GM19372 (cell line): Measurements from ENCODE around the gene FOXP1.
A peak's percentile ranks its signal among the peaks of the same experiment; 100 is the strongest.

Source experiments
- ATAC-seq: cut with Tn5 transposase; IDR thresholded peaks from one replicate; pipeline ENCODE4 v1.9.1; 2021; ENCODE audit warnings: mild to moderate bottlenecking, low read depth, moderate library complexity; ENCODE audit not compliant: unreplicated experiment

The FOXP1 gene

GRCh38 chr3:71409352-71409751, 174.2 kb downstream of the FOXP1 start:
- ATAC-seq, result no peak

GRCh38 chr3:71408903-71409302, 174.6 kb downstream of the FOXP1 start:
- ATAC-seq, result no peak

GRCh38 chr3:71407823-71408222, 175.7 kb downstream of the FOXP1 start:
- ATAC-seq, result no peak

GRCh38 chr3:71406972-71407810, 176.3 kb downstream of the FOXP1 start:
- no peak for ATAC-seq

GRCh38 chr3:71402911-71403310, 180.6 kb downstream of the FOXP1 start:
- ATAC-seq, result no peak

GRCh38 chr3:71402280-71402679, 181.2 kb downstream of the FOXP1 start:
- no peak for ATAC-seq

- ATAC-seq, result no peak
These were observed 181.8 kb downstream of the FOXP1 start for GRCh38 chr3:71401695-71402231.

GRCh38 chr3:71400986-71401451, 182.5 kb downstream of the FOXP1 start:
- ATAC-seq, result no peak

GRCh38 chr3:71399478-71399877, 184.1 kb downstream of the FOXP1 start:
- ATAC-seq, result no peak

GRCh38 chr3:71398157-71398836, 185.2 kb downstream of the FOXP1 start:
- no peak for ATAC-seq

- no peak for ATAC-seq
These were observed 185.8 kb downstream of the FOXP1 start for GRCh38 chr3:71397726-71398125.

- ATAC-seq, result no peak
These were observed 186.5 kb downstream of the FOXP1 start for GRCh38 chr3:71397046-71397445.

GRCh38 chr3:71395927-71396695, 187.4 kb downstream of the FOXP1 start:
- no peak for ATAC-seq

GRCh38 chr3:71395470-71395869, 188.1 kb downstream of the FOXP1 start:
- no peak for ATAC-seq

GRCh38 chr3:71393745-71394144, 189.8 kb downstream of the FOXP1 start:
- no peak for ATAC-seq

- ATAC-seq, result no peak
These were observed 190.4 kb downstream of the FOXP1 start for GRCh38 chr3:71393093-71393492.

- ATAC-seq, result peak; percentile 68
These were observed 191.3 kb downstream of the FOXP1 start for GRCh38 chr3:71392251-71392650.

GRCh38 chr3:71391361-71391760, 192.2 kb downstream of the FOXP1 start:
- ATAC-seq, result no peak

- ATAC-seq, result no peak
These were observed 193.5 kb downstream of the FOXP1 start for GRCh38 chr3:71389911-71390573.

GRCh38 chr3:71389191-71389590, 194.3 kb downstream of the FOXP1 start:
- no peak for ATAC-seq
